ENCODE results near the gene SMLR1.
A peak's percentile ranks its signal among the peaks of the same experiment; 100 is the strongest.

SMLR1 gene

GRCh38 chr6:130843575-130844320, 16.5 kb downstream of the SMLR1 start:
- TF ChIP-seq, protein P1, sequence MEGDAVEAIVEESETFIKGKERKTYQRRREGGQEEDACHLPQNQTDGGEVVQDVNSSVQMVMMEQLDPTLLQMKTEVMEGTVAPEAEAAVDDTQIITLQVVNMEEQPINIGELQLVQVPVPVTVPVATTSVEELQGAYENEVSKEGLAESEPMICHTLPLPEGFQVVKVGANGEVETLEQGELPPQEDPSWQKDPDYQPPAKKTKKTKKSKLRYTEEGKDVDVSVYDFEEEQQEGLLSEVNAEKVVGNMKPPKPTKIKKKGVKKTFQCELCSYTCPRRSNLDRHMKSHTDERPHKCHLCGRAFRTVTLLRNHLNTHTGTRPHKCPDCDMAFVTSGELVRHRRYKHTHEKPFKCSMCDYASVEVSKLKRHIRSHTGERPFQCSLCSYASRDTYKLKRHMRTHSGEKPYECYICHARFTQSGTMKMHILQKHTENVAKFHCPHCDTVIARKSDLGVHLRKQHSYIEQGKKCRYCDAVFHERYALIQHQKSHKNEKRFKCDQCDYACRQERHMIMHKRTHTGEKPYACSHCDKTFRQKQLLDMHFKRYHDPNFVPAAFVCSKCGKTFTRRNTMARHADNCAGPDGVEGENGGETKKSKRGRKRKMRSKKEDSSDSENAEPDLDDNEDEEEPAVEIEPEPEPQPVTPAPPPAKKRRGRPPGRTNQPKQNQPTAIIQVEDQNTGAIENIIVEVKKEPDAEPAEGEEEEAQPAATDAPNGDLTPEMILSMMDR (IDR thresholded peaks at IDR 0.05; ENCODE audit: low read depth, low read length): peak; percentile 68
- TF ChIP-seq EZH2phosphoT487 (IDR thresholded peaks at IDR 0.05; ENCODE audit: low read depth): no peak
- H3K27ac ChIP-seq (ENCODE audit: low read length): no peak overlapping the region
- H2AFZ ChIP-seq (ENCODE audit: low read depth, low read length): no peak overlapping the region
- H3K79me2 ChIP-seq (ENCODE audit: low read length): no peaks in the 10 kb centered on the region
- no peak overlapping the region for H3K4me3 ChIP-seq (ENCODE audit: low read length)
- H4K20me1 ChIP-seq (ENCODE audit: insufficient read depth, low read length): no peaks in the 10 kb centered on the region
- H3K9ac ChIP-seq (ENCODE audit: low read length): no peak overlapping the region
- no peak overlapping the region for H3K4me2 ChIP-seq (ENCODE audit: low read length)
- H3K36me3 ChIP-seq (replicated peaks; ENCODE audit: low read depth, low read length): no peaks in the 10 kb centered on the region
- no peaks in the 10 kb centered on the region for H3K9me3 ChIP-seq (ENCODE audit: insufficient read depth, low read length)
- peaks cover 9% of the 10 kb centered on the region for H3K4me1 ChIP-seq (ENCODE audit: low read length)
- H3K27me3 ChIP-seq (ENCODE audit: low read depth, low read length): no peaks in the 10 kb centered on the region

DNA sequence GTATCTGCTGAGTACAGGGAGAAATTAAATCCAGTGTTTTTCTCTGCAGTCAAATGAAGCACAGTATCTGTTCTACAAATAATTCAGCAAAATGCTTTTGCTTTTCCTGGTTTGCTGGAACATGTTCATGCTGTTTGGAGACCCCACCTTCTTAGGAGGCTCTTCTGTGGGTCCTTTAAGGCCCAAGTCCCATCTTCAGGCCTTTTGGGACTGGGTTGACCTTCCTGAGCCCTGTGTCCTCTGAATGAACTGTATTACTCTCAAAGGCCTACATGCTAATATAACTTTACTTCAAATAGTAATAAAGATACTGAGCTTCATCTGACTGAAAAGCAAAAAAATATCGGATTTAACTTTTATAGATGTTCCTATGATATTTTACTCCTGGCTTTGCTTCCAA, 19.3 kb downstream of the SMLR1 start:
- TF ChIP-seq, protein P1 (IDR thresholded peaks at IDR 0.05; ENCODE audit: low read depth, low read length): no peak
- TF ChIP-seq EZH2phosphoT487 (IDR thresholded peaks at IDR 0.05; ENCODE audit: low read depth): no peak
- Histone ChIP-seq H3K4me2 (ENCODE audit: low read length) (no peak overlapping the region), H3K27ac (ENCODE audit: low read length) (no peak overlapping the region), H3K4me1 (ENCODE audit: low read length) (peaks cover 9% of the 10 kb centered on the region), H3K4me3 (ENCODE audit: low read length) (no peak overlapping the region), H3K79me2 (ENCODE audit: low read length) (no peaks in the 10 kb centered on the region), H3K27me3 (ENCODE audit: low read depth, low read length) (no peaks in the 10 kb centered on the region), H4K20me1 (ENCODE audit: insufficient read depth, low read length) (no peaks in the 10 kb centered on the region), H3K36me3 (replicated peaks; ENCODE audit: low read depth, low read length) (no peaks in the 10 kb centered on the region), H3K9me3 (ENCODE audit: insufficient read depth, low read length) (no peaks in the 10 kb centered on the region), H2AFZ (ENCODE audit: low read depth, low read length) (no peak overlapping the region), H3K9ac (ENCODE audit: low read length) (no peak overlapping the region)

DNA sequence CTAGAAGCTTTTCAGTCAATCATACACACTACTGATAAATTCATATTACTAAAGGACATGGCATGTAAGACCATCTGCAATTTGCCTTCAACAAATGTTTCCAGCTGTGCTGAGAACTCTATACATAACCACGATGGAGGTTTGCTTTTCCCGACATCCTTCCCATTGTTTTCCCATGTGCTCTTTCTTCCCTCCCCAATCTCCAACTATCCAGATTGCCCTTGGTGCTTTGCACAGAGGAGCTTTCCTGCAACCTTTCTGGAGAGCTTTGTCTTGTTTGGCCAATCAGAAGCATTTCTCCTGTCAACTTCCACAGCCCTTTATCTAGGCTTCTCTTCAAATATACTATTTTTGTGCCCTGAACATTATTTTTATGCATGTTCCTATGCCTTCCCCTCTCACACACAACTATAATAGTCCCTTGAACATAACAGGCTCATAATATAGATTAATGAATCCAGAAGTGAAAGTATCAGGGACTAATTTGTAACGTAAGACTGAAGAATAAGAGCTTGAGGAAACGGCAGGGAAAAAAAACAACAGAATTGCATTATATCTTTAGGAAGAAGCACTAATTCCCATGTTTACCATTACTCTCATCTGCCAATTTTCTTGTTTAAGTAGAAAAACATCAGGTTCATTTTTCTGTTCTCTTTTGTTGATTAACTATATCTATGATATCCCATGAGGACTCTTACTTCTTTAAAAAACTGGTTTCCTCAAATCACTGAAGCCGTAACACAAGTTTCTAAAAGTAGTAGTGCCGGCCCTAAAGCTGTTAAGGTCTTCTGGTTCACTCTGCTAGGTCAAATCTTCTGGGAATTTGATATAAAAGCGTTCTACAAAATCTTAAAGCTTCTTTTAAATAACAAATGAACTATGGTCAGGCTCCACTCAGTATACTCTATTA, 20.1 kb downstream of the SMLR1 start:
- Histone ChIP-seq H3K27ac (ENCODE audit: low read length) (no peak overlapping the region), H3K36me3 (replicated peaks; ENCODE audit: low read depth, low read length) (no peaks in the 10 kb centered on the region), H3K27me3 (ENCODE audit: low read depth, low read length) (no peaks in the 10 kb centered on the region), H3K4me3 (ENCODE audit: low read length) (no peak overlapping the region), H3K4me1 (ENCODE audit: low read length) (peaks cover 9% of the 10 kb centered on the region), H3K9me3 (ENCODE audit: insufficient read depth, low read length) (no peaks in the 10 kb centered on the region), H3K4me2 (ENCODE audit: low read length) (peak overlapping the region; percentile 54), H4K20me1 (ENCODE audit: insufficient read depth, low read length) (no peaks in the 10 kb centered on the region), H2AFZ (ENCODE audit: low read depth, low read length) (peak overlapping the region; percentile 6; the same call in 1 of the 2 replicates), H3K79me2 (ENCODE audit: low read length) (no peaks in the 10 kb centered on the region), H3K9ac (ENCODE audit: low read length) (no peak overlapping the region)
- no peak for TF ChIP-seq EZH2phosphoT487 (IDR thresholded peaks at IDR 0.05; ENCODE audit: low read depth)
- TF ChIP-seq, protein P1 (IDR thresholded peaks at IDR 0.05; ENCODE audit: low read depth, low read length): no peak

GRCh38 chr6:130848945-130849344, 21.7 kb downstream of the SMLR1 start:
- no peaks in the 10 kb centered on the region for H4K20me1 ChIP-seq (ENCODE audit: insufficient read depth, low read length)
- no peak overlapping the region for H3K4me2 ChIP-seq (ENCODE audit: low read length)
- H3K79me2 ChIP-seq (ENCODE audit: low read length): no peaks in the 10 kb centered on the region
- peaks cover 9% of the 10 kb centered on the region for H3K4me1 ChIP-seq (ENCODE audit: low read length)
- no peak overlapping the region for H3K4me3 ChIP-seq (ENCODE audit: low read length)
- H3K36me3 ChIP-seq (replicated peaks; ENCODE audit: low read depth, low read length): no peaks in the 10 kb centered on the region
- no peak overlapping the region for H3K9ac ChIP-seq (ENCODE audit: low read length)
- no peak overlapping the region for H2AFZ ChIP-seq (ENCODE audit: low read depth, low read length)
- H3K27me3 ChIP-seq (ENCODE audit: low read depth, low read length): 0 out of 2 replicates have a peak, but pooled peaks cover 8% of the 10 kb centered on the region
- TF ChIP-seq EZH2phosphoT487 (IDR thresholded peaks at IDR 0.05; ENCODE audit: low read depth): no peak
- TF ChIP-seq, protein P1 (IDR thresholded peaks at IDR 0.05; ENCODE audit: low read depth, low read length): no peak
- H3K9me3 ChIP-seq (ENCODE audit: insufficient read depth, low read length): no peaks in the 10 kb centered on the region
- no peak overlapping the region for H3K27ac ChIP-seq (ENCODE audit: low read length)

Data from OCI-LY3 (cell line).